COLO668 (cell line): Measurements from ENCODE around the gene FRRS1L.

Source experiments
- DNase-seq: peaks from one replicate; lab custom pipeline; 2025; ENCODE audit not compliant: unreplicated experiment; lab: John Stamatoyannopoulos, UW

The FRRS1L gene

GRCh38 chr9:109166771-109167601, at the start of gene FRRS1L:
Gene FRRS1L (minus strand): TSS chr9:109167249. CDS start chr9:109167138, 111 bp downstream.
- peak; percentile 30 for DNase-seq

- DNase-seq: no peak
Observed at GRCh38 chr9:109214414-109214813, 47.4 kb upstream of the FRRS1L start.

- no peak for DNase-seq
Observed at GRCh38 chr9:109213285-109214121, 46.5 kb upstream of the FRRS1L start.

- no peak for DNase-seq
Observed at GRCh38 chr9:109212768-109213167, 45.7 kb upstream of the FRRS1L start.

- no peak for DNase-seq
Observed at GRCh38 chr9:109206670-109207069, 39.6 kb upstream of the FRRS1L start.

GRCh38 chr9:109205526-109205925, 38.5 kb upstream of the FRRS1L start:
- DNase-seq: no peak

GRCh38 chr9:109203761-109204360, 36.8 kb upstream of the FRRS1L start:
- DNase-seq: no peak

- DNase-seq: no peak
Observed at GRCh38 chr9:109199676-109200075, 32.6 kb upstream of the FRRS1L start.

- DNase-seq: no peak
Observed at GRCh38 chr9:109198736-109199382, 31.8 kb upstream of the FRRS1L start.

- DNase-seq: no peak
Observed at GRCh38 chr9:109193974-109194556, 27.0 kb upstream of the FRRS1L start.

- peak; percentile 39 for DNase-seq
Observed at GRCh38 chr9:109192732-109193361, 25.8 kb upstream of the FRRS1L start.

GRCh38 chr9:109191746-109192145, 24.7 kb upstream of the FRRS1L start:
- DNase-seq: no peak

GRCh38 chr9:109190151-109190550, 23.1 kb upstream of the FRRS1L start:
- no peak for DNase-seq

- DNase-seq: no peak
Observed at GRCh38 chr9:109186857-109187520, 19.9 kb upstream of the FRRS1L start.

- DNase-seq: peak; percentile 45
Observed at GRCh38 chr9:109182940-109183798, 16.1 kb upstream of the FRRS1L start.

- no peak for DNase-seq
Observed at GRCh38 chr9:109182550-109182939, 15.5 kb upstream of the FRRS1L start.

GRCh38 chr9:109181284-109181683, 14.2 kb upstream of the FRRS1L start:
- DNase-seq: no peak

- DNase-seq: no peak
Observed at GRCh38 chr9:109179801-109180523, 12.9 kb upstream of the FRRS1L start.
